ENCODE data around the gene RTP5. TPM values are rescaled to one million over a fixed set of nuclear protein-coding genes. Genes with fewer than 3 reads are reported as not detected.

RTP5 gene
- total RNA-seq, result not detected in 2 replicates

DNA sequence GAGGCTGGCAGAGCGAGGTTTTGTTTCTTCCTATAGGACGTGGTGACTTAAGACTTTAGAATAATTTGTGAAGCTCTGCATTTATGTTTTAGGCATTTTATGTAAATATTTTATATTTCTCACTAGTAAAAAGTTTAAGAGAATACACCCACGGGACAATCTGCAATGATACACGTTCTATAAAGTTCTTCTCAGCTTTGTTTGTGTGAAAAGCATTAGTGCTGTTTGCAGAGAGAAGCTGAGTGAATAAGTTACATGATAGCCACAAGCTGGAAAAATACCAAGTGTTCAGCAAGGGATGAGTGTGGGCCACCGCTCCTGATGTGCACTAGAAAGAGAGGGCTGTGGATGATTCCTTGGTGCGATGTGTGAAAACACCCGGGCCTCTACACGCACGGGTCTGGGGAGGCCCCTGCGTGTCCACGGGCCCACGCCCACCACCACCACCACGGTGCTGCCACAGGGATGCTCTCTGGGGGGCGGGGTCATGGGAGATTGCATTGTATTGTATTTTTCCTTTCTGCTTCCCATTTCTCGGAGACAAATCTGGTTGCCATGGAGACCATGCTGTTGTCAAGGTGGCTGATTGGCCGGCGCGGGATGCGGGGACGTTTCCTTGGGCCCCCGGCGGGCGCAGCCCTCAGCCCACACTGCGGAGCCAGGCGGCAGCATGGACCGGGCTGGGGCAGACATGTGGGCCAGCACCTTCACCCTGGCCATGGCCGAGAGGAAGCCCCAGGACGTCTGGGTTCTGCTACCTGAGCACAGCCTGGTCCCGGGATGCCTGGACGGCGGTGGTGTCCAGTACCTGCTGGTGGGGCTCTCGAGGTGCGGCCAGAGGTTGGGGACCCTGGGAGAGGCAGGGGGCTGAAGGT lies at the start of gene RTP5:
RTP5 (plus strand) TSS at position 643 of the 875 bp plus-strand sequence; CDS start at position 671, 28 bp downstream.

DNA sequence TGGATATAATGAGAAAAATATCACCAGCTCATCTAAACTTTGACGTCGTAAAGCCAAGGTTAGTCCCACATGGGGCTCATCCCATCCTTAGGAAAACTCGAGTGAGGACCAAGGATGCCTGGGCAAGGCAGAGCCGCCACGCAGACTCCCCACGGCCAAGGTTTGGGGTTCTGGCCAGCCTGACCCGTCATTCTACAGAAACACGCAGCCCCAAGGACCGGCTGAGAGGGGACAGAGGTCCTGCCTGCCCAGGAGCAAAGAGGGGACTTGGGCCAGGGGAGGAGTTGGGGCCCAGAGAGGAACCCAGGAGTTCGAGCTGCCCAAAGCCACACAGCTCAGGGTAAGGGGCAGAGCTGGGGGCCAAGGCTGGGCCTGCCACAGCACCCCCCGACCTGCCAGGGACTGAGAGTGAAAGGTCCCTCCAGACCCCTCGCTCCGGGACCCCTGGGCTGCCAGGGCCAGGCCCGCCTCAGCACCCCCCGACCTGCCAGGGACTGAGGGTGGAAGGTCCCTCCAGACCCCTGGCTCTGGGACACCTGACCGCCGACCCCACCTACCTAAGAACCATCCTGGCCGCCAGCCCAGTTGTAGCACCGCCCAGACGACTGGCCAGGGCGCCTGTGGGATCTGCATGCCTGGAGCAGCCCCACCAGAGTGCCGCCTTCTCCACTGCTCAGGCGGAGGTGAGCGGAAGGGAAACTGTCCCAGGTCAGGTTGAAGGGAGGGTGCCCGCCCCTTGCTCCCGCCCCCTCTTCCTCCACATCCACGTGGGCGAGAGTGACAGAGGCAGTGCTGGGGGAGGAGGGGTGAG lies 11.1 kb upstream of the RTP5 start, which contains the start of gene PDCD1:
PDCD1 (minus strand) TSS at position 689 of the 811 bp plus-strand sequence; CDS start at position 633, 56 bp downstream.

Other genes with a start within 250 kb of the RTP5 start
- 52.6 and 67.6 TPM in 2 replicates for gene THAP4, start 232.6 kb upstream of the RTP5 start, total RNA-seq
- gene ATG4B, start 232.0 kb upstream of the RTP5 start, total RNA-seq, result 58.7 and 61.1 TPM in 2 replicates
- 37.5 and 82.9 TPM in 2 replicates for gene DTYMK, start 182.9 kb upstream of the RTP5 start, total RNA-seq
- 9.8 and 18.5 TPM in 2 replicates for gene ING5, start 167.7 kb upstream of the RTP5 start, total RNA-seq
- gene D2HGDH, start 135.1 kb upstream of the RTP5 start, total RNA-seq, result 8.9 and 11.6 TPM in 2 replicates
- not detected in 2 replicates for gene GAL3ST2, start 92.9 kb upstream of the RTP5 start, total RNA-seq
- not detected in 2 replicates for gene NEU4, start 60.5 kb upstream of the RTP5 start, total RNA-seq
- gene PDCD1, start 10.8 kb upstream of the RTP5 start, total RNA-seq, result not detected in 2 replicates